AG09319 (cell line): ENCODE results near the gene ZNF385D.

ENCODE experiments used
- DNase-seq: peaks from one replicate; pipeline ENCODE4 v3.0.0-alpha.2; 2010; ENCODE audit warnings: low read depth; ENCODE audit errors: extremely low read depth
- TF ChIP-seq, protein P1 (sequence below): IDR thresholded peaks from 2 replicates; pipeline ENCODE4 v1.5.1; 2011; ENCODE audit warnings: low read depth, mild to moderate bottlenecking, inconsistent platforms, low read length, moderate library complexity

ZNF385D gene

DNA sequence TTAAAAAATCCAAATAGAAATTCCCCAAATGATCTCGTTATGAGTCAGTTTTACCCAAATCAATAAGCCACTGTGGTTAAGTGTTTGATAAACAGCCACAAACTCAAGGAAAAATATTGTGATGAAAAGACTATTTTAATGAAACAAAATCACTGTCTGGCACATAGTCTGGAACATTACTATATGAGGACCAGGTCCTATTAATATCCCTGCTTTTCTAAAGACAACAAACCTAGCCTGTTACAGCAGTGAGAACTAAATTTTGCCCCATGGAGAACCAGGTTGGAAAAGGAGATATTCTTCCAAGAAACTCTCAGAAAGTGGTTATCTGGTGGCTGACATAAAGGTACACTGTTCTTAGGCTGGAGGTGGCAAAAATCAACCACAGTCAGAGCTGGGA lies 27.7 kb upstream of the ZNF385D start:
- TF ChIP-seq, protein P1, sequence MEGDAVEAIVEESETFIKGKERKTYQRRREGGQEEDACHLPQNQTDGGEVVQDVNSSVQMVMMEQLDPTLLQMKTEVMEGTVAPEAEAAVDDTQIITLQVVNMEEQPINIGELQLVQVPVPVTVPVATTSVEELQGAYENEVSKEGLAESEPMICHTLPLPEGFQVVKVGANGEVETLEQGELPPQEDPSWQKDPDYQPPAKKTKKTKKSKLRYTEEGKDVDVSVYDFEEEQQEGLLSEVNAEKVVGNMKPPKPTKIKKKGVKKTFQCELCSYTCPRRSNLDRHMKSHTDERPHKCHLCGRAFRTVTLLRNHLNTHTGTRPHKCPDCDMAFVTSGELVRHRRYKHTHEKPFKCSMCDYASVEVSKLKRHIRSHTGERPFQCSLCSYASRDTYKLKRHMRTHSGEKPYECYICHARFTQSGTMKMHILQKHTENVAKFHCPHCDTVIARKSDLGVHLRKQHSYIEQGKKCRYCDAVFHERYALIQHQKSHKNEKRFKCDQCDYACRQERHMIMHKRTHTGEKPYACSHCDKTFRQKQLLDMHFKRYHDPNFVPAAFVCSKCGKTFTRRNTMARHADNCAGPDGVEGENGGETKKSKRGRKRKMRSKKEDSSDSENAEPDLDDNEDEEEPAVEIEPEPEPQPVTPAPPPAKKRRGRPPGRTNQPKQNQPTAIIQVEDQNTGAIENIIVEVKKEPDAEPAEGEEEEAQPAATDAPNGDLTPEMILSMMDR: no peak
- no peak for DNase-seq

DNA sequence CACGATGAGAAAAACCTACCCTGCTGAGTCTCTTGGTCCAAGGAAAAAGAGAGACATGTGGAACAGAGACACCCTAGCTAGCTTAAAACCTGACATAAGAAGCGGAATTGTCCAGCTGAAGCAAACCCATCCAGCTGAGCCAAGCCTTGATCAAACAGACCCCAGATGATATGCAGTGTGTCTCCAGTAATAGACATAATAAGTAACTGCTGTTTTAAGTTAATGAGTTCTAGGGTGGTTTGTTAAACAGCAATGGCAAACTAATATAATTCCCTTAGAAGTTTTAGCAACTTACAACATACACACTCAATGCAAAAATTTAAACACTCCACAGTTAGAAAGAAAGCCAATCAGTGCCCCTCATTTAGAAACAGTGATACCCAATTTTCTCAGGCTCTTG lies 26.8 kb upstream of the ZNF385D start:
- TF ChIP-seq, protein P1: no peak
- DNase-seq: no peak

DNA sequence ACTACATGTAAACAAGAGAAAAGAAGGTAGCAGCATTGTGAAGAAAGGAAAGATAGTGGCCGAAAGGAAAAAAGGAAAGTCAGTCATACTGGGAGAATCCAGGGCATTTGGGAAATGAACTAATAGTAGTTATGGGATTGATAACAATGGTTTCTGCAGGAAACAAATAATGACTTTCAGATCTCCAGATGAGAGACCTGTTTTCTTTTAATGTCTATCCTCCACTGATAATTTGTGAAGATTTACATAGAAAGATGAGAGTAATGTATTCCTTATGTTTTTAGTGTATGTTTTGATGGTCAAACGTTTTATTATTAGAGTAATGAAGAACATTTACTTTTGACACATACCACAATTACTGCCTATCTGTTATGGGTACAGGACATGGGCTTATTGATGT lies 15.0 kb upstream of the ZNF385D start:
- DNase-seq: no peak
- TF ChIP-seq, protein P1: no peak

DNA sequence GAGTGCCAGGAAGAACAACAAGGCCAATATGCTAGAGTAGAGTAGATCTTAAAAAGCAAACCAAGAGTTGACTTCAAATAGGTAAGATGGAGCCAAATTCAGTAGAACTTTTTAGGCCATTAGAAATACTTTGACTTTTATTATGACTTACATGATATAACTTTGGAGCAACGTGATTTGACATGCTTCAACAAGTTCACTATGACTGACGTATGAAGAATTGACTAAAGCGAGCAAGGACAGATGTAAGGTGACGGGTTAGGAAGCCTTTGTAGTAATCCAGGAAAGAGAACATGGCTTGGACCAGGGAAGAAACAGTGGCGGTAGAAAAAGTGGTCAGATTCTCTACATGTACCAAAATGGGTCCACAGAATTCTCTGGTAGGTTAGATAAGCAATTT lies 4.9 kb upstream of the ZNF385D start:
- no peak for DNase-seq
- TF ChIP-seq, protein P1: no peak

DNA sequence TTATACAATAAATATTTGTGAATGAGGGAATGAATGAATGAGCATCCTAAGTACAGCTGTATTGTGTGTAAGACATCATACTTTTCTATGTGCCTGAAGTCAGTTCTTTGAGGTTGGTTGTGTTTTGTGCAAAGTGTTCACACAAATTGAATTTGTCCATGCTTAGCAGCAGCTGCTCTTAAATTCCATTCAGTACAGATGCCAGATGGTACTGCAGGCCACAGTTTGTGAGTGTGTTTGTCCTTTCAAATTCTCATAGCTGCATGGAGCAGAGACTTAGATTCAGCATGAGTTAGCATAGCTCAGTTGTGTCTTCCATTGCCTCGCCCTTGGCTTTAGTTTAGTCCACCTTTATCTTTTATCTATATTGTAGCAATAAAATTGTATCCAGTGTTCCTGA lies 3.8 kb upstream of the ZNF385D start:
- TF ChIP-seq, protein P1: no peak
- no peak for DNase-seq

DNA sequence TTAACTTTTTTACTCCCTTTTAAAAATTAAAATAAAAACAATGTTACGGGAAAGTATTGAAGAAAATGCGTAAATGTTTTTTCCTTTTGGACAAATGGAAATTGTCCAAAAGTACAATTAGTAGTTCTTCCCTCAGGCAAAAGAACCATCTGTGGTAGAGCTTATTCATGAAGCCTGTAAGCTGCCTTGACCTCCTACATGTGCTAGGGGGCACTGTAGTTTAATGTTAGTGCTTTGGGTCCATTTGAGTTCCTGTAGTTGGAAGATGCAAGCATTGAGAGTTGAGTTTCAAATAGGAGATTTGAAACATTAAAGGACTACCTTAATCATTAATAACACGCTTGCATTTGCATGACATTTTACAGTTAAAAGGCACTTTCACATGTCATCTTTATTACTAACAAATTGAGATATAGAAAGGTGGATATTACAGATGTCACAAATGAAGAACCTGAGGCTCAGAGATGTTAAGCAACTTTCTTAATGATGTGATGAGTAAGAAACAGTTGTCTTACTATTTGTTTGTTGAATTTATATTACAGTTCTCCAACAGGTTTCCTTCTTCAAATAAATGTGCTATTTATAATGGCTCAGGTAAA lies 1.8 kb upstream of the ZNF385D start:
- TF ChIP-seq, protein P1: peak; percentile 68
- peak; percentile 34 for DNase-seq

DNA sequence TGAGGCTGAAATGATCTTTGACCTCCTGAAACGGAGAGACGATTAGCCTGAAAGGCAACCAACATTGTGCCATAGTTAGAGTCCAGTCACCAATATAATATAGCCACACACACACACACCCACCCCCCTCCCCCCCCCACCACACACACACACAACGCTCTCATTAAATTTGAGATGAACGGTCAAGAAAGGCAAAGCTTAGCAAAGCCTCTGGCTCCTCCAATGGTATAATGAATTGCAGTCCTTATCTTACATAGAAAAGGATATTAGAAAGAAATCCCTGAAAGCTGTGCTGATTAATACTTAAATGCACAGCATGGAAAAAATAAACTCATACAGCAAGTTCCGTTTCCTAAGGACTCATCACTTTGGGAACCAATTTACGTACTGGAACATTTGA lies 876 bp upstream of the ZNF385D start:
- TF ChIP-seq, protein P1: no peak
- DNase-seq: no peak
